ENCODE results near the gene RETN. TPM values are rescaled to one million over a fixed set of nuclear protein-coding genes. Genes with fewer than 3 reads are reported as not detected.

Gene RETN
- total RNA-seq, 4 donors from 2014 or later: 1.5 to 1.8 TPM; not detected in 2

GRCh38 chr19:7633698-7634097 is 35.2 kb upstream of the RETN start, which contains the start of gene PCP2:
PCP2 (minus strand) TSS chr19:7633719; CDS start chr19:7633457, 262 bp downstream.
- no peak for TF ChIP-seq CTCF (IDR thresholded peaks at IDR 0.05; ENCODE audit: low read depth)

- no peak for TF ChIP-seq CTCF (IDR thresholded peaks at IDR 0.05; ENCODE audit: low read depth)
These were observed 33.2 kb upstream of the RETN start for GRCh38 chr19:7635670-7636069.

- TF ChIP-seq CTCF (IDR thresholded peaks at IDR 0.05; ENCODE audit: low read depth): no peak
These were observed 32.5 kb upstream of the RETN start for GRCh38 chr19:7636317-7636690.

DNA sequence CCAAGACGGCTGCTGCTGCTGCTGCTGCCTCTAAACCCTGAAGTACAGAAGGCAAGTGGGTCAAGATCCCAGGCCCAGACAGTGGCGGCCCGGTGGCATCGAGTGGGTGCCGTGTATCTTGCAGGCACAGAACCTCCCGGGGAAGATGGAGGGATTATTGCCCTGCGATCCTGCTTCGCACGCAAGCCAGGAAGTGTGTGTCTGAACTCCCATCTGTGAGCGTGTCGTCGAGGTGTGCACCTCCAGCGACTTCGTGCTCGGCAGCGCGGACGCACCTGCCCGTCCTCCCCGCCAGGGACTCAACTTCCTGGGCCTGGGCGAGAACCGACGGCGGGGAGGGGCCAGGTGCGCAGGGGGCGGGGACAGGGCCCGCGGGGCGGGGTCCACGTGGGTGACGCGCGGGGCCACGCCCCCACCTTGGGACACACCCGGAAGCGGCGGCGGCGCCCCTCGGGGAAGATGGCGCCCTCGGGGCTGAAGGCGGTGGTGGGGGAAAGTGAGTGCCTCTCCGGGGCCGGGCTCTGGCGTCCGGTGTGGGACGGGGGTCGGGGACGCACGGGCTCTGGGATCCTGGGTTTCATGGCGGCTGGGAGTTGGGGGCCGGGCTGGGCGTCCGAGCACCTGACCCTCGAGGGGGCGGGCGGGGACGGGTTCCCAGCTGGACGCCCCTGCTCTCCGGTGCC is 32.0 kb upstream of the RETN start, which contains the start of gene STXBP2:
TSS of gene STXBP2 (plus strand) at position 420 of the 683 bp plus-strand sequence. CDS start at position 460, 40 bp downstream.
- TF ChIP-seq CTCF (IDR thresholded peaks at IDR 0.05; ENCODE audit: low read depth): no peak

DNA sequence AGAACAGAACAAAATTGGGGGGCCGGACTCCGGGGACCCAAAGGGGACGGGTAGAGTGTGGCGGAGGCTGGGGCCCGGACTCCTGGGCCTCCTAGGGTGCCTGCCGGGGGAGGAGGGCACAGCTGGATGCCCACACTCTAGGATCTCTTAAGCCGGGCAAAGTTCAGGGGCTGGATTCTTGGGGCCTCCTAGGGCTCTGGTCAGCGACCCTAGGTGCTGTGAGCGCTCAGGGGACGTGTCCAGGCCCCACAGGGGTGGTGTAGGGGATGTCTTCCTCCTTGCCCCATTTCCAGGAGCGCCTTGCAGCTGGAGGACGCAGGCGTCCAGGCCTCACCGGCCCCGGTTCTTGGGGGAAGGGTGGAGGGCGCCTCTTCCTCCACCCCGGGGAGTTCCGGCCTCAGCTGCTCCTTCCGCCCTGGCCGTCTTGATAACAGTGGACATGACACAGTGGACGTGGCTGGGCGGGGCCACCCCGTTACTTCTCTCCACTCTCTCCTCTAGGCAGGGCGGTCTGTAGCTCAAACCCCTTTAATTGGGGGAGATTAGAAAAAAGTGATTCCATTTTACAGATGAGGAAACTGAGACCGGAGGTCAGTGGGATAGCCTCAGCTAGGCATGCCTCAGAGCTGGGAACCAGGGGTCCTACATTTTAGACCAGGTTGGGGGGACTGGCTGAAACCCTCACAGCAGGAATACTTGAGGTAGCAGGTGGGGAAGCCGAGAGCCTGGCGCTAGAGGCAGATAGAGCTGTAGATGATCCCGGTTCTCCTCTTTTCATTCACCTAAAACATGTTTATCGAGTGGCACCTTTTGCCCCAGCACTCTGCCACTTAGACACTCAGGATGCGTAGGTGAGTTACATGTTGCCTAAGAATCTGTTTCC is 31.2 kb upstream of the RETN start:
- TF ChIP-seq CTCF (IDR thresholded peaks at IDR 0.05; ENCODE audit: low read depth): no peak

GRCh38 chr19:7638802-7639465 is 29.9 kb upstream of the RETN start:
- no peak for TF ChIP-seq CTCF (IDR thresholded peaks at IDR 0.05; ENCODE audit: low read depth)

Measured in subcutaneous adipose tissue (tissue), 4 donors.